NOMO-1 treated with DMSO at 0.1 percent for 48 hours (cell line): Measurements from ENCODE around the gene CTDSP1.

Source experiments
- DNase-seq: peaks from one replicate; lab custom pipeline; 2025; ENCODE audit not compliant: unreplicated experiment; lab: John Stamatoyannopoulos, UW

The CTDSP1 gene

GRCh38 chr2:218398437-218399390 is 954 bp upstream of the CTDSP1 start:
- peak; percentile 69 for DNase-seq

- DNase-seq: no peak
These were observed 680 bp downstream of the CTDSP1 start for GRCh38 chr2:218400167-218400929.

- DNase-seq: no peak
These were observed 1.5 kb downstream of the CTDSP1 start for GRCh38 chr2:218400930-218401881.

- DNase-seq: no peak
These were observed 2.2 kb downstream of the CTDSP1 start for GRCh38 chr2:218401890-218402289.

- DNase-seq: no peak
These were observed 2.8 kb downstream of the CTDSP1 start for GRCh38 chr2:218402491-218402901.

- no peak for DNase-seq
These were observed 3.3 kb downstream of the CTDSP1 start for GRCh38 chr2:218402911-218403411.

GRCh38 chr2:218403810-218404209 is 4.1 kb downstream of the CTDSP1 start:
- DNase-seq: no peak

- no peak for DNase-seq
These were observed 4.8 kb downstream of the CTDSP1 start for GRCh38 chr2:218404351-218405085.

- no peak for DNase-seq
These were observed 5.5 kb downstream of the CTDSP1 start for GRCh38 chr2:218405086-218405745.

- DNase-seq: no peak
These were observed 6.1 kb downstream of the CTDSP1 start for GRCh38 chr2:218405746-218406208.

- peak; percentile 95 for DNase-seq
These were observed 6.7 kb downstream of the CTDSP1 start for GRCh38 chr2:218406209-218406948.

- DNase-seq: peak; percentile 74
These were observed 7.4 kb downstream of the CTDSP1 start for GRCh38 chr2:218406949-218407618.

GRCh38 chr2:218407717-218408116 is 8.0 kb downstream of the CTDSP1 start:
- no peak for DNase-seq

GRCh38 chr2:218418321-218418716 is 18.7 kb downstream of the CTDSP1 start:
- no peak for DNase-seq

GRCh38 chr2:218418717-218419458 is 19.2 kb downstream of the CTDSP1 start, which contains the start of gene VIL1:
Gene VIL1 (plus strand): TSS chr2:218419123. CDS start chr2:218423779, 4,656 bp downstream.
- DNase-seq: no peak

GRCh38 chr2:218419630-218420216 is 20.1 kb downstream of the CTDSP1 start:
- DNase-seq: no peak

GRCh38 chr2:218421027-218421426 is 21.4 kb downstream of the CTDSP1 start:
- no peak for DNase-seq
